Naive B cell (primary cell): ENCODE data around the gene RASGRP3. TPM values are rescaled to one million over a fixed set of nuclear protein-coding genes. Genes with fewer than 3 reads are reported as not detected.

Source experiments
- ATAC-seq, 2 donors: fragments of 150-1000 bp; cut with Tn5 transposase; 2 replicates each; pipeline ENCODE4 v1.10.0; 2021; ENCODE audit warnings: low read depth in 2 of 2, mild to moderate bottlenecking in 2 of 2, moderate library complexity in 2 of 2
- DNase-seq: peaks from one replicate; pipeline ENCODE4 v3.0.0; 2022
- H3K27ac Mint-ChIP-seq, 6 donors: one replicate each; pipeline ENCODE4 v1.8.0; 2020 to 2022; ENCODE audit warnings: mild to moderate bottlenecking in 6 of 6, mixed read lengths in 6 of 6, moderate library complexity in 5 of 6, inconsistent platforms in 2 of 6
- H3K27me3 Mint-ChIP-seq, 3 donors: one replicate each; pipeline ENCODE4 v1.8.0; 2021 to 2022; ENCODE audit warnings: mixed read lengths in 3 of 3, mild to moderate bottlenecking in 1 of 3
- H3K36me3 Mint-ChIP-seq, 2 donors: one replicate each; pipeline ENCODE4 v1.8.0; 2020 to 2022; ENCODE audit warnings: mixed read lengths in 2 of 2, inconsistent platforms in 1 of 2, mild to moderate bottlenecking in 1 of 2
- H3K4me1 Mint-ChIP-seq, 3 donors: one replicate each; pipeline ENCODE4 v1.8.0; 2020 to 2022; ENCODE audit warnings: mixed read lengths in 3 of 3, inconsistent platforms in 1 of 3, mild to moderate bottlenecking in 1 of 3, moderate library complexity in 1 of 3
- H3K4me3 Mint-ChIP-seq, 8 donors: one replicate each; pipeline ENCODE4 v1.8.0; 2020 to 2022; ENCODE audit warnings: mild to moderate bottlenecking in 8 of 8, mixed read lengths in 8 of 8, moderate library complexity in 8 of 8, inconsistent platforms in 2 of 8
- H3K9me3 Mint-ChIP-seq, 7 donors: one replicate each; pipeline ENCODE4 v1.8.0; 2020 to 2022; ENCODE audit warnings: mixed read lengths in 7 of 7, mild to moderate bottlenecking in 5 of 7, inconsistent platforms in 2 of 7, moderate library complexity in 1 of 7
- polyA plus RNA-seq, 6 donors: library from polyadenylated mRNA; unstranded; fragments of 300-500 nt; fragmentation: Illumina TruSeq; gene quantifications; one replicate each; pipeline ENCODE4 v1.2.3, GENCODE V29; 2021; ENCODE audit warnings: low read depth in 6 of 6

RASGRP3 gene
- polyA plus RNA-seq, 6 donors from 2014 or later: 44.7 to 118 (median 92.3) TPM

DNA sequence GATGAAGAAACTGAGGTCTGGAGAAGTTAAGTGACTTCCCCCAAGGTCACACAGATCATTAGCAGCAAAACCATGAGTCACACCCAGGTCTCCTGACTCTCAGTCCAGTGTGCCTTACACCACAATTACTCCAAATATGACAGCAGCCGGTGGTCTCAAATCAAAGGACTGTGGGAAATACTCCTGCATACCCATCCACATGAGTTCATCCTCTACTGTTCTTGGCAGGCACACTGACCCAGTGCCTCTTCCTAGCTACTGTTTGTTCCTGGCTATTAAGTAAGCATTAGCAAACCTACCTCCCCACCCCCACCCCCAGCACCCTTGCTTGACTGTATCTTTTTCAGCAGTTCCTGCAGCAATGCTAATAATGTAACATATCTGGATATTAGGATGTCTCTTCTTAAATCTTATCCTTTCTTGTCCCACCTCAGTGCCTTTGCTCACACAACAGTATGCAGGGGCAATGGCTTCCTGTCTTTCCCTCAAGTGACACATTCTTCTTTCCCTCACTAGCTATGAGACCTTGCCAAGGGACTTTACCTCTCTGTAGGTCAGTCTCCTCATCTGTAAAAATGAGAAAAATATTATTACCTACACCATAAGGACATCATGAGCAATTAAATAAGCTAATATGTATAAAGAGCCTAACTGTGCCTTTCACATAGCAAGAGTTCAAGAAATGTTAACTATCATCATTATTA lies 76.5 kb downstream of the RASGRP3 start:
- H3K36me3 Mint-ChIP-seq: peaks cover 28 to 32% of the 10 kb centered on the region in 2 donors
- H3K27me3 Mint-ChIP-seq: no peaks in the 10 kb centered on the region
- no peak for ATAC-seq
- no peak for DNase-seq
- H3K4me3 Mint-ChIP-seq: peak overlapping the region in 1 of 8 donors; percentile 5
- no peaks in the 10 kb centered on the region for H3K9me3 Mint-ChIP-seq
- H3K4me1 Mint-ChIP-seq: peaks cover 17 to 38% (median 26%) of the 10 kb centered on the region in 3 donors
- peak overlapping the region in 5 of 6 donors; percentile 6 to 75 (median 58) for H3K27ac Mint-ChIP-seq

DNA sequence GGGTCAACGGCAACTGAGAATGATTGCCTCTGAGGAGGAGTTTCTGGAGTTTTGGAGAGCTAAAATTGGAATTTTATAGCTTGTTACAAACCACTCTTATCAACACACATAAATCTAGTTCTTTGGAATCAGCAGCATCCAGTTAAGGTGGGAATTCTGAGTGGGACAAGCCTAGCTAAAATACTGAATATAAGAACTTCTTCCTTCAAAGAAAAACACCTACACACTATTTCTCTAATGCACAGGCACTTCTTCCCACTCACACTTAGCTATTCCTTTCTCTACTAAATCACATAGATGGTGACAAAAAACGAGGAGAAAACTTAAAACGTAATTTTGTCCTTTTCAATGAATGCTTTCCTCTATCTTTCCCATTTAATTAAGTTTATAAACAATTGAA lies 79.2 kb downstream of the RASGRP3 start:
- DNase-seq (no peak), ATAC-seq (no peak)
- Mint-ChIP-seq H3K27me3 (no peaks in the 10 kb centered on the region), H3K36me3 (peaks cover 29 to 34% of the 10 kb centered on the region in 2 donors), H3K4me1 (peaks cover 13 to 38% (median 31%) of the 10 kb centered on the region in 3 donors), H3K4me3 (no peak overlapping the region), H3K9me3 (no peaks in the 10 kb centered on the region), H3K27ac (peak overlapping the region; percentile 44 to 94 (median 91))

- peaks cover 27 to 40% of the 10 kb centered on the region in 2 donors for H3K36me3 Mint-ChIP-seq
- peak overlapping the region in 4 of 6 donors; percentile 6 to 58 (median 28) for H3K27ac Mint-ChIP-seq
These were observed 82.9 kb downstream of the RASGRP3 start for GRCh38 chr2:33559328-33559727.

DNA sequence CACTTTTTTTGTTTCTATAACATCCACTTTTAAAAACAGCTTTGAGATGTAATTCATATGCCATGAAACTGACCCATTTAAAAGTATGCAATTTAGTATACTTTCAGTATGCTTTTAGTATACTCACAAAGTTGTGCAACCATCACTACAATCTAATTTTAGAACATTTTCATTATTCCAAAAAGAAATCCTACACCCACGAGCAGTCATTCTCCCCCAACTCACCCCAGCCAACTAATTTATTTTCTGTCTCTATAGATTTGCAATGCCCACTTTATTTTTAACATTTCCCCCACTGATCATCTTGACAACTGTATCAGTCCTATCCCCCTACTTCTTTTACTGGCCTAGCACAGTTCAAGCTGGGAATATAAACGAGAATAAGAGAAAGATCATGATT lies 83.6 kb downstream of the RASGRP3 start:
- no peaks in the 10 kb centered on the region for H3K9me3 Mint-ChIP-seq
- H3K27me3 Mint-ChIP-seq: no peaks in the 10 kb centered on the region
- no peak overlapping the region for H3K4me3 Mint-ChIP-seq
- DNase-seq: no peak
- peaks cover 29 to 39% of the 10 kb centered on the region in 2 donors for H3K36me3 Mint-ChIP-seq
- H3K27ac Mint-ChIP-seq: peak overlapping the region in 3 of 6 donors; percentile 44 to 80 (median 53)
- no peak for ATAC-seq
- H3K4me1 Mint-ChIP-seq: peaks cover 3 to 9% (median 9%) of the 10 kb centered on the region in 3 donors

More at GRCh38 chr2:33559328-33559727, 82.9 kb downstream of the RASGRP3 start:
- Mint-ChIP-seq H3K4me1 (peaks cover 9 to 16% (median 16%) of the 10 kb centered on the region in 3 donors), H3K4me3 (no peak overlapping the region), H3K9me3 (no peaks in the 10 kb centered on the region), H3K27me3 (no peaks in the 10 kb centered on the region)
- no peak for DNase-seq
- no peak for ATAC-seq

DNA sequence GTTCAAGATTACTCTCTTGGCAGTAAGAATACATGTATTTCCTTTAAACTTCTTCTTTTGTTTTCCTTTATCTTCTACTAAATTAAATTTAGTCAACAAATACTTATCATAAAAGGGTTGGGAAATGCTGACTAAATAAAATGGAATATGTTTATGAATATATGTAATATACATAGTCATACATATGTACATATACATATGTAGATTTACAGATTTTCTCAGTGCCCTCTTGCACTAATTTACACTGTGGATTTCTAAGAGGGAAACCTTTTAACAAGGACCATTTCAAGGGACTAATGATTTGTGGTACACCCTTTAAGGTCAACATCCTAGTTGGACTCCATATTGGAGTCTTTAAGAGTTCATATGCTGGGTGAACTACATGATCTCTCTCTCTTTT lies 85.4 kb downstream of the RASGRP3 start:
- H3K27ac Mint-ChIP-seq: no peak overlapping the region
- H3K9me3 Mint-ChIP-seq: no peaks in the 10 kb centered on the region
- no peaks in the 10 kb centered on the region for H3K27me3 Mint-ChIP-seq
- peaks cover 2 to 7% (median 4%) of the 10 kb centered on the region in 3 donors for H3K4me1 Mint-ChIP-seq
- no peak overlapping the region for H3K4me3 Mint-ChIP-seq
- DNase-seq: no peak
- H3K36me3 Mint-ChIP-seq: peaks cover 34 to 45% of the 10 kb centered on the region in 2 donors
- ATAC-seq: no peak

GRCh38 chr2:33570681-33571080 lies 94.2 kb downstream of the RASGRP3 start:
- no peaks in the 10 kb centered on the region for H3K9me3 Mint-ChIP-seq
- H3K4me3 Mint-ChIP-seq: no peak overlapping the region
- H3K27ac Mint-ChIP-seq: peak overlapping the region in 5 of 6 donors; percentile 16 to 80 (median 54)
- H3K4me1 Mint-ChIP-seq: peaks cover 0 to 11% (median 5%) of the 10 kb centered on the region in 3 donors
- DNase-seq: no peak
- peaks cover 7 to 10% of the 10 kb centered on the region in 2 donors for H3K36me3 Mint-ChIP-seq
- no peak for ATAC-seq
- H3K27me3 Mint-ChIP-seq: no peaks in the 10 kb centered on the region

DNA sequence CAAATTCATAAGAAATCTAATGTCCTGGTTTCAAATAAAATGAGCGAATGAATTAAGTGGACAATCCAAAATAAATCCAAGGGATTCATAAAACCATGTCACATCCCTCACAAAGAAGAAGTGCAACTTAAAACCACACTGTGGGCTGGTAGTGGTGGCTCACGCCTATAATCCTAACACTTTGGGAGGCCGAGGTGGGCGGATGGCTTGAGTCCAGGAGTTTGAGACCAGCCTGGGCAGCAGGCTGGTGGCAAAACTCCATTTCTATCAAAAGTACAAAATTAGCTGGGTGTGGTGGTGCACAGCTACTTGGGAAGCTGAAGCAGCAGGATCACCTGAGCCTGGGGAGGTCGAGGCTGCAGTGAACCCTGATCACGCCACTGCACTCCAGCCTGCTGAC lies 97.2 kb downstream of the RASGRP3 start:
- Mint-ChIP-seq H3K27ac (peak overlapping the region in 2 of 6 donors; percentile 15 to 74), H3K36me3 (no peaks in the 10 kb centered on the region), H3K4me1 (peaks cover 0 to 5% (median 0%) of the 10 kb centered on the region in 3 donors), H3K9me3 (no peaks in the 10 kb centered on the region), H3K27me3 (no peaks in the 10 kb centered on the region), H3K4me3 (no peak overlapping the region)
- DNase-seq: no peak
- no peak for ATAC-seq

GRCh38 chr2:33577084-33577483 lies 100.6 kb downstream of the RASGRP3 start:
- Mint-ChIP-seq H3K27me3 (no peaks in the 10 kb centered on the region), H3K36me3 (no peaks in the 10 kb centered on the region), H3K27ac (peak overlapping the region in 2 of 6 donors; percentile 38 to 51), H3K4me1 (peaks cover 5 to 16% (median 8%) of the 10 kb centered on the region in 3 donors), H3K4me3 (no peak overlapping the region), H3K9me3 (no peaks in the 10 kb centered on the region)
- DNase-seq: no peak
- ATAC-seq: no peak

DNA sequence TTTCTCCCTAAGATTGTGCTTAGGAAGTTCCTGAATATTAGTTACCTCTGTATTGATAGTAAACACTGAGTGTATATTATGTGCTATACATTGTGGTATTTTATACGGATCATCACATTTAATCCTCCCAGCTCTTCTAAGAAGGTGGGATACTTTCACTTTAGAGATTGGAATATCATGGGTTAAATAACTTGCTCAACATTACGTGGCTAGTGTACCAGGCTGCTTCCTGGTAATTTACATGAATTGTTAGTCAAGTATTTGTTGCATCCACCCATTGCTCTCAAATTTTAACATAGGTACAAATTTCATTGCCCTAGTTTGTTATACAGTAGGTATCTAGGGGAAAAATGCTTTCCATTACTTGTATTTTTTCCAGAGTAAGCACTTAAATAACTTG lies 101.2 kb downstream of the RASGRP3 start:
- Mint-ChIP-seq H3K9me3 (no peaks in the 10 kb centered on the region), H3K4me3 (no peak overlapping the region), H3K36me3 (no peaks in the 10 kb centered on the region), H3K4me1 (peaks cover 9 to 21% (median 14%) of the 10 kb centered on the region in 3 donors), H3K27ac (no peak overlapping the region), H3K27me3 (no peaks in the 10 kb centered on the region)
- DNase-seq: no peak
- no peak for ATAC-seq

GRCh38 chr2:33579227-33579626 lies 102.8 kb downstream of the RASGRP3 start:
- DNase-seq (no peak), ATAC-seq (no peak)
- Mint-ChIP-seq H3K36me3 (no peaks in the 10 kb centered on the region), H3K9me3 (no peaks in the 10 kb centered on the region), H3K27ac (peak overlapping the region in 2 of 6 donors; percentile 4 to 27), H3K4me1 (peaks cover 9 to 21% (median 19%) of the 10 kb centered on the region in 3 donors), H3K4me3 (no peak overlapping the region), H3K27me3 (no peaks in the 10 kb centered on the region)

DNA sequence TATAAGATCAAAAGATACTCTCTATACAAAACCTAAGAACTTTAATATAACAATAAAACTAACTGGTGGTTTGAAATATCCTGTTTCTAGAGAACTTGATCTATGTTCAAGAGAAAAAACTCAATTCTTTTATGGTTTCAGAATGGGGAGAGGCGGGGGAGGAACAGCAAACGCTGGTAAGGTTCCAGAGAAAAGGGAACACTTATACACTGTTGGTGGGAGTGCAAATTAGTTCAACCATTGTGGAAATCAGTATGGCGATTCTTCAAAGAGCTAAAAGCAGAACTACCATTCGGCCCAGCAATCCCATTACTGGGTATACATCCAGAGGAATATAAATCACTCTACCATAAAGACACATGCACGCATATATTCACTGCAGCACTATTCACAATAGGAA lies 105.4 kb downstream of the RASGRP3 start:
- DNase-seq (no peak), ATAC-seq (no peak)
- no peaks in the 10 kb centered on the region for H3K27me3 Mint-ChIP-seq
- H3K4me1 Mint-ChIP-seq: peaks cover 9 to 21% (median 19%) of the 10 kb centered on the region in 3 donors
- H3K36me3 Mint-ChIP-seq: peaks cover 8 to 16% of the 10 kb centered on the region in 2 donors
- peak overlapping the region; percentile 22 to 88 (median 60) for H3K27ac Mint-ChIP-seq
- peak overlapping the region in 6 of 8 donors; percentile 27 to 68 (median 42) for H3K4me3 Mint-ChIP-seq
- no peaks in the 10 kb centered on the region for H3K9me3 Mint-ChIP-seq

DNA sequence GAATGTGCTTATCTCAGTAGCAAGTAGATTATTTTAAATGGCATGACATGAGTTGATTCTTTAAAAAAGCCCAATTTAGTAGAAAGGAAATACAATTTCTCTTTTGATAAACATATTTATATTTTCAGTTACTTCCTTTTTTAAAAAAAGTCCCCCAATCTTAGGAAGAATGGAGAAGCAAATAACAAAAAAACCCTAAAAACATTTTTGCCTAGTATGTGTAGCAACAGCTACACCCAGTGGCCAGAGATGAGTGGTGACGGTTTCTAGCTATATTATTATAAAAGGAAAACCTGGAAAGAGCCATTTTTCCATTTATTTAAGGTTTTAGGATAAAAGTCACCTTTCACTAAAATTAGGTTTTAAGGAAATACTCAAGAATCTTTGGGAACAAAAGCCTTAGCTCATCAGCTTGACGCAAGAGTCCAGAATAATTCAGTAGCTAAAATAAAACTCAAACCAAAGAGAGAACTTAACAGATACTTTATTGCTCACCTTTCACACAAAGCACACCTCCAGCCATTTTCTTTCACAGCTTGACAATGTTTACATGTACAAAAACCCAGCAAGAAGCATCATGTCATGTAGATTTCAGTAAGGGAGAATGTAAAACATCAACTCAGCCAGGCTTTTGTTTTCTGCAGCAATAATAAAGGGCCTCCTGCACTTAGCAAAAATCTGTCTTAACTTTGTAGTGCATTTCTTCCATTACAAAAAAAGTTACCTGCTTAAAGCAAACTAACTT lies 106.9 kb downstream of the RASGRP3 start:
- Mint-ChIP-seq H3K27ac (peak overlapping the region in 2 of 6 donors; percentile 19 to 88), H3K9me3 (no peaks in the 10 kb centered on the region), H3K4me1 (peaks cover 9 to 21% (median 19%) of the 10 kb centered on the region in 3 donors), H3K27me3 (no peaks in the 10 kb centered on the region), H3K4me3 (peak overlapping the region in 4 of 8 donors; percentile 19 to 55 (median 32)), H3K36me3 (peaks cover 8 to 20% of the 10 kb centered on the region in 2 donors)
- DNase-seq (peak; percentile 57), ATAC-seq (peak; percentile 56 to 81)

DNA sequence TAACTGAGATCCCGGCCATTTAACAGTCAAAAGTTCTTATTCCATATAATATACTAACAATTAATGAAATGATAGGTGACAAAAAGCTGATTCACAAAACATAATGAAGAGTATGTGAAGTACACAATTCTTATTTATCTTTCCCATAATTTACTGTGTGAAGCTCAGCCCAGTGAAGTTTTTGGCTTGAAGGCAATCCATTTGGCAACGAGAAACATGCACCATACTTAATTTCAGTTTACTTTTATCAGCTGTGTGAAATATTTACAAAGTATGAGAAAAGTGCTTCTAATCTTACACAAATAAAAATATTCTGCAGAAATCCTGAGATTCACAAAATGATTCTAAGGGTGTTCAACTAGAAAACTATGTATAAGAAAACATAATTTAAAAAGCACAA lies 110.3 kb downstream of the RASGRP3 start:
- no peak for ATAC-seq
- no peak overlapping the region for H3K4me3 Mint-ChIP-seq
- H3K36me3 Mint-ChIP-seq: peaks cover 23 to 28% of the 10 kb centered on the region in 2 donors
- no peaks in the 10 kb centered on the region for H3K9me3 Mint-ChIP-seq
- no peak for DNase-seq
- H3K27ac Mint-ChIP-seq: peak overlapping the region in 1 of 6 donors; percentile 7
- H3K4me1 Mint-ChIP-seq: peaks cover 7 to 14% (median 8%) of the 10 kb centered on the region in 3 donors
- H3K27me3 Mint-ChIP-seq: no peaks in the 10 kb centered on the region
